Measurements from ENCODE around the gene RUNX2.

Gene RUNX2

GRCh38 chr6:45619211-45619760 lies 291.2 kb downstream of the RUNX2 start:
- no peak for TF ChIP-seq CTCF (IDR thresholded peaks at IDR 0.05; ENCODE audit: low read depth, low read length, missing control alignments)
- Histone ChIP-seq H3K27ac (no peak overlapping the region), H3K4me3 (ENCODE audit: low read depth, low read length) (no peak overlapping the region), H3K27me3 (replicated peaks) (no peaks in the 10 kb centered on the region), H3K36me3 (replicated peaks) (no peaks in the 10 kb centered on the region)
- in situ Hi-C loops (cut with HindIII; ENCODE audit: low pct_ligation_motif_present, low sequenced_read_pairs): no loop called here
- DNase-seq: no peak

- peak; percentile 35 for DNase-seq
- H3K27me3 ChIP-seq (replicated peaks): no peaks in the 10 kb centered on the region
- in situ Hi-C loops (cut with HindIII; ENCODE audit: low pct_ligation_motif_present, low sequenced_read_pairs): no loop called here
- no peak overlapping the region for H3K27ac ChIP-seq
- H3K36me3 ChIP-seq (replicated peaks): no peaks in the 10 kb centered on the region
- no peak overlapping the region for H3K4me3 ChIP-seq (ENCODE audit: low read depth, low read length)
- no peak for TF ChIP-seq CTCF (IDR thresholded peaks at IDR 0.05; ENCODE audit: low read depth, low read length, missing control alignments)
These were observed 291.9 kb downstream of the RUNX2 start for GRCh38 chr6:45619994-45620471.

DNA sequence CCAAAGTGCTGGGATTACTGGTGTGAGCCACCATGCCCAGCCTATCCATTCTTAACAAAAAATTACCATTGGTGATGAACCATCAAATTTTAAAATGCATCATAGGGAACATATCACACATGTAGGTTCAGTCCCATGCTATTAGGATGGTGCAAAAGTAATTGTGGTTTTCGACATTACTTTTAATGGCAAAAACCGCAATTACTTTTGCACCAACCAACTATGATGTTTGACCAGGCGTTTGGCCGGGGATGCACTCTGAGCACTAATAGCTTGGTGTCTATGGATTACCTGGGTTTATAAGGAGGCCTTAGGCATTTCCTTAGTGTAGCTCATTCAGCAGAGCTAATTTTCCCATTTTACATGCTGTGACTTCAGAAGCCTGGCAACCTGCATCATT lies 296.1 kb downstream of the RUNX2 start:
- no peak for DNase-seq
- no peak for TF ChIP-seq CTCF (IDR thresholded peaks at IDR 0.05; ENCODE audit: low read depth, low read length, missing control alignments)
- H3K36me3 ChIP-seq (replicated peaks): no peaks in the 10 kb centered on the region
- no peaks in the 10 kb centered on the region for H3K27me3 ChIP-seq (replicated peaks)
- H3K27ac ChIP-seq: no peak overlapping the region
- no peak overlapping the region for H3K4me3 ChIP-seq (ENCODE audit: low read depth, low read length)
- in situ Hi-C loops (cut with HindIII; ENCODE audit: low pct_ligation_motif_present, low sequenced_read_pairs): no loop called here

GRCh38 chr6:45625191-45625664 lies 297.1 kb downstream of the RUNX2 start:
- Histone ChIP-seq H3K36me3 (replicated peaks) (no peaks in the 10 kb centered on the region), H3K27ac (peak overlapping the region; percentile 1), H3K27me3 (replicated peaks) (no peaks in the 10 kb centered on the region), H3K4me3 (ENCODE audit: low read depth, low read length) (no peak overlapping the region)
- peak; percentile 10 for TF ChIP-seq CTCF (IDR thresholded peaks at IDR 0.05; ENCODE audit: low read depth, low read length, missing control alignments)
- in situ Hi-C loops (cut with HindIII; ENCODE audit: low pct_ligation_motif_present, low sequenced_read_pairs): no loop called here
- DNase-seq: peak; percentile 42

DNA sequence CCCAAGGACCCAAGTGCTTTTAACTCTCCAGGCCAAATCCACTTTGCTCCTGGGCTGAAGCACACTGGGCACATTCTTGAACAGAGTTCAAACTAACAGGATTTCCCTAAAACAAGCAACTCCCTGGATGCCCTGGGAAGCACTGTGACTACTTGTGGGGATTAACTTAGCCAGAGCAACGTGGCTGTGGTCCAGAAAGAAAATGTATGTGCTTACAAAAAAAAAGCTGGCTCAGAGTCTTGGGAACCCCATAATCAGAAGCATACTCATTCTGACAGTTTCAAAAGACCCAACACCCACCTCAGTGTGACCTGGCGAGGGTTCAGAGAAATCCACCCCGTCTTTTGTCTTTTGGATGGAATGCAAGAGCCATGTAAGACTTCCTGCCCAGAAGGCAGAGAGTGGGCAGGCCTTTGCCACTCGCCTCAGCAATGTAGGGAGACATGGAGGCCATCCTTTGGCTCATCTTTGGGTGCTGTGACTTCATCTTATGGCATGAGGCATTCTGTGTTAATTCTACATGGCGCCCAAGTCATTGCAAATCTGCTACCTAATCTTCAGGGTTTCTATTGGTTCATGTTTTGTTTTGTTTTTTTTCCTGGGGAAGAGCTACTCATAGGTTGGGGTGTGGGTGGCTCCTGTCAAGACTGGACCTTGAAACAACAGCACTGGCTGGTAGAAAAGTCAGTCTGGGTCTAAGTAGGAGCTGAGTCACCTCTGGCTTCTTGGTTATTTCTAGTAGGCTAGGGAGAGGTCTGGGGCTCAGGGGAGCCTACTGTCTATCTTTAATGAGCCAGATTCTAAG lies 298.2 kb downstream of the RUNX2 start:
- Histone ChIP-seq H3K27me3 (replicated peaks) (no peaks in the 10 kb centered on the region), H3K4me3 (ENCODE audit: low read depth, low read length) (no peak overlapping the region), H3K27ac (peak overlapping the region; percentile 1), H3K36me3 (replicated peaks) (no peaks in the 10 kb centered on the region)
- in situ Hi-C loops (cut with HindIII; ENCODE audit: low pct_ligation_motif_present, low sequenced_read_pairs): no loop called here
- TF ChIP-seq CTCF (IDR thresholded peaks at IDR 0.05; ENCODE audit: low read depth, low read length, missing control alignments): no peak
- peak; percentile 62 for DNase-seq
